Rectal smooth muscle tissue (tissue), 1 donor: ENCODE measurements around the gene FANCD2.
"Not testable (repeated sequence)": the region's sequence is repeated elsewhere in the genome, so short reads cannot be mapped to it uniquely, and the experiment has no call there.

Source experiments
- H3K27ac ChIP-seq: one replicate; pipeline ENCODE4 v1.7.0; 2013; ENCODE audit warnings: low read depth, low read length, inconsistent platforms
- H3K27me3 ChIP-seq: one replicate; pipeline ENCODE4 v1.7.0; 2013; ENCODE audit warnings: low read length; ENCODE audit not compliant: control insufficient read depth, insufficient read depth
- H3K36me3 ChIP-seq: one replicate; pipeline ENCODE4 v1.7.0; 2013; ENCODE audit warnings: low read length; ENCODE audit not compliant: control insufficient read depth, insufficient read depth
- H3K4me1 ChIP-seq: one replicate; pipeline ENCODE4 v1.7.0; 2013; ENCODE audit warnings: low read length; ENCODE audit not compliant: control insufficient read depth, insufficient read depth
- H3K4me3 ChIP-seq: one replicate; pipeline ENCODE4 v1.7.0; 2013; ENCODE audit warnings: low read length
- H3K9ac ChIP-seq: one replicate; pipeline ENCODE4 v1.7.0; 2013; ENCODE audit warnings: low read length

The FANCD2 gene

DNA sequence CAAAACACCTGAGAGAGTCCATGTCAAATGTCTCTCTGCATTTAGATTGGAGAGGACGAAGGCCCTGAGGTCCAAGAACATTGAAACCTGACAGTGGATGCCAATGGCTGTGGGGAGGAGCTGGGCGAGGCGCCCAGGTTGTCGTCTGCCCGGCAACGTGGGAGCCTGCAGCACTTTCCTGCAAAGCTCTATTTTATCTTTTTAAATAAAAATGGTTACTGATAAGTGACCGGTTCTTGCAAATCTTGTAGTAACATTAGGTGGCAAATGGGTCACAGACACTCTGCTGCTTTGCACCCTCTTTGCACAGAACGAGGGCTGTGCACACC, 19.5 kb upstream of the FANCD2 start:
- Histone ChIP-seq H3K36me3 (no peaks in the 10 kb centered on the region), H3K9ac (no peak overlapping the region), H3K27ac (no peak overlapping the region), H3K27me3 (no peaks in the 10 kb centered on the region), H3K4me3 (no peak overlapping the region), H3K4me1 (peaks cover 7% of the 10 kb centered on the region)

DNA sequence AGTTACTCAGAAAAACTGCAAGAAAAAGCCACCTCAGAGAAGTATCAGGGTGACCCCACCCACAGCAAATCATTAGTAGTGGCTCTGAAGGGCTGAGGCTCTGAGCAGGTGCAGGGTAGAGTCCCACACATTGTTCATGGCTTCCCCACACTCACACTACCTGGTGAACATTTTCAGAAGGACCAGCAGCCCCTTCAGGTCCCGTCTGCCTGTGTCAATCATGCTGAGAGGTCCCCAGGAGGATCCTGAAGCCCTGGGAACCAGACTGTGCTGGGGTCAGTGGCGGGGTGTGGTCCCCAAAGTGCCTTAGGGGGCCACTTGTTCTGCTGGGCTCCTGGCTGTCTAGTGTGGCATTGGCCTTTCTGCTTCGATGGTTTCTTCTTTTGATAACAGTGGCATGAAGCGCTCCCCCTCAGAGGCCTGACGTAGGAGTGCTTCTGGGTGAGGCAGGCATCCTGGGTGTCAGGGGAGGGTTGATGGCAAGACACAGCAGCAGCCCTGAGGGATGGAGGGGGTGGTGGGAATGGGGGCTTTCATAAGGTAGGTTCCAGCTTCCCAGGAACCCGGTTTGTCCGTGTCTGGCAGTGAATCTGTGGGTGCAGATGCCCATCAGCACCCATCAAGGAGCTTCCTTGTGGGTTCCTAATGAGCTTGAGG, 19.0 kb upstream of the FANCD2 start:
- Histone ChIP-seq H3K27ac (no peak overlapping the region), H3K9ac (no peak overlapping the region), H3K4me3 (no peak overlapping the region), H3K36me3 (no peaks in the 10 kb centered on the region), H3K27me3 (no peaks in the 10 kb centered on the region), H3K4me1 (peaks cover 7% of the 10 kb centered on the region)

DNA sequence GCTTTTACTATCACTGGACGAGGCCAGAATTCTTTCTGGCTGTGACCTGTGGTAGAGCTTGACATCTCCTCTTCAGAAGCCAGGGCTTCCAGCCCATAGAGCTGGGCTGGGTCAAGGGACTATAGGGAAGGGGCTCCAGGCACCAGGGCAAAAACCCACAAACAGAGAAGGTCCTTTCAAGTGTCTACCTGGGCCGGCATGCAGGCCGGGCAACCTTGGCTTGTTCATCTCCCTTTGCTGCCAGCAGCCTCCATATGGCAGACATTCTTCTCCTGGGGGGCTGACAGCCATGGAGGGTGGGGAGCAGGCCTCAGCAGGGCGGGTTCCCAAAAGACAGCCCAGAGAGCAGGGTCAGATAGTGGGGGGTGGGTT, 18.0 kb upstream of the FANCD2 start:
- peak overlapping the region; percentile 70 for H3K4me3 ChIP-seq
- not testable (repeated sequence) for H3K4me1 ChIP-seq, H3K27ac ChIP-seq, H3K36me3 ChIP-seq, H3K27me3 ChIP-seq, H3K9ac ChIP-seq

DNA sequence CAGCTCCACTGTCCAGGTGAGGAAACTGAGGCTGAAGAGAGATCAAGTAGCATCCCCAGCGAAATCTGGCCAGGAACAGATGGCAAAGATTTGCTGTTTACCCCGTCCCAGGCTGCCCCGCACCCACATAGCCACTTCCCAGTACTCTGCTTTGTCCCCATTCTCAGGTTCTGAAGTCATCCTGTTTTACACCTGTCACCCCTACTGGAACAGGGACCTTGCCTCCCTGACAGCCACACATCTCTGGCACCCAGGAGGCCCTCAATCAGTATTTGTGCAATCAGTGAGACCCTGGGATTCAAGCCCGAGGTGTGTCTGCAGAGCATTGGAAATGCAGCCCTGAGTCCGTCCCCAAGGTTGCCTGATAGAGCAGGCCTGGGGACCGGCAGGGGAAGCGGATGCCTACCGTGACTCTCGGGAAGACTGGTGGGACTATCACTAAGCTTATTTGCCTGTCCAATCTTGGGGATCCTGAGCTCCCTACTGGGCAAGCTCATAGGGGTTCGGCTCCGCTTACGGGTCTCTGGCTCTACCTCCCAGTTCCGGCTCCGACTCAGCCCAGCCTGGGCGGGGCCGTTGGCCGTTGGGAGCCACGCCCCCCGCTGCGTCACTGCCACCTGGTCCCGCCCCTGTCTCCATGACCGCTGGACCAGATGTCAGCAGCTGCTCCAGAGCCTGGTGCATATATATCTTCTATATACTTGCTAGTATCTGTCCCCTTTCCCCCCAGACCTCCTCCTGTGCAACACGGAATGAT, 17.5 kb upstream of the FANCD2 start:
- no peak overlapping the region for H3K27ac ChIP-seq
- peaks cover 7% of the 10 kb centered on the region for H3K4me1 ChIP-seq
- H3K36me3 ChIP-seq = no peaks in the 10 kb centered on the region
- peak overlapping the region; percentile 70 for H3K4me3 ChIP-seq
- H3K27me3 ChIP-seq = no peaks in the 10 kb centered on the region
- H3K9ac ChIP-seq = peak overlapping the region; percentile 13

DNA sequence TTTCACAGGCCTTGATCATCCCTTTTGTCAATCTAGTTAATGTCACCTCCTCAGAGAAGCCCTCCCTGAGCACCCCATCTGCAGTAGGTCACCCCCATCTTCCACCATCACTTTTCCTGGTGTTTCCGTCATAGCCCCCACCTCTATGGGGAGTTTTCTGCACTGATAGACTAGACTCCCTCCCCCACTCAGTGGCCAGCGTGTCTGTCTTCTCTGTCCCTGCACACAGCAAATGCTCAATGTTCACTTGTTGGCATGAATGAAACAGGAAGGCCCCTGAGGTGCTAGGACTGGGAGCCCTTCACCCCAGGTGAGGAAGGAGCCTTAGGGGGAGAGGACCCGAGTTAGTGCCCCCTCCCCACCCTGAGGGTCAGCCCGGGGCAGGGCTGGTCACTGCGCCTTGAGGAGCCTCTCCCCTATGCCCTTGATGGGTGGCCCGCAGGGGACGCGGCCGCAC, 15.8 kb upstream of the FANCD2 start:
- Histone ChIP-seq H3K4me1 (peaks cover 13% of the 10 kb centered on the region), H3K27ac (peak overlapping the region; percentile 70), H3K9ac (peak overlapping the region; percentile 16), H3K36me3 (no peaks in the 10 kb centered on the region), H3K4me3 (peak overlapping the region; percentile 87), H3K27me3 (no peaks in the 10 kb centered on the region)

DNA sequence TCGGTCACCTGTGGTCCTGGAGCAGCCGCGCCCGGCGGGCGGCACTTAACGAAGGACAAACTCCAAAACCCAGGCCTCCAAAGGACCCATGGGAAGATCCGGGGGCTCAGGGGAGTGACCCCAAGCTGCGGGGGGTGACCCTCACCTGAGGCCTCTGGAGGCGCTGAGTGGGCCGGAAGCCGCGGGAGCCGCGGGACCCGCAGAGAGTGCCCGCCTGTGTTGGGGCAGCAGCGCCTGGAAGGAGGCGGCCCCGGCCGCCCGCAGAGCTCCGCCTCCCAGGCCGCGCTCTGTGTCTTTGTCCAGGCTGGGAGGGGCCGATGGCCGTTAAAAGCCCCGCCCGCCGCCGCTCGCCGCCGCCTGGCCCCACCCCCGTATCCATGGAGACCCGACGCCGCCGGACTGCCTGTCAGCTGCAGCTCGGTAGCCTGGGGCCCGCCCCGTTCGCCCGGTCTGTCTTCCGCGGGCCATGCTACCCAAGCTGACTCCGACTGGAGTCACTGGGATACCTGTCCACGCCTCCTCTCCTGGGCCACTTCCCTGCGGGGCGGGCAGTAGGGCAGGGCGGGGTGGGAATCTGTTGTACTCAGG, 15.3 kb upstream of the FANCD2 start:
- Histone ChIP-seq H3K4me3 (peak overlapping the region; percentile 87), H3K4me1 (peaks cover 17% of the 10 kb centered on the region), H3K9ac (peak overlapping the region; percentile 16), H3K27me3 (no peaks in the 10 kb centered on the region), H3K27ac (peak overlapping the region; percentile 70), H3K36me3 (no peaks in the 10 kb centered on the region)

DNA sequence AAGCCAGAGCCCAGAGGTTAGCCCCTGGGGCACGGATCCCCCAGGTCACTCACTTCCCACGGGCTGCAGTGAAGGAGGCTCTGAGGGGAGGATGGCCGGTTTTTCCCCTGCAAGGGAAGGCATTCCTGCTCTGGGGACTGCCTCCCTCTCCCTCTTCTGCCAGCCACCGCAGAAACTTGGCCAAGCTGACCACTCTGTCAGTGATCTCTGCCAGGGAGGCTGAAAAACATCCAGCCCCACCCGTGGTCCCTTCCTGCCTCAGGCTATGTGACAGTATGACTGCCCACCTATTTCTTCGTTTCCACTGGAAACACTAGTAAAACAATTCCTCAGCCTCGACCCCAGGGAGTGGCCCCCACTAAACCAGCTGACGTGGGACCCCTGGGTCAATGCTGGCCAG, 14.6 kb upstream of the FANCD2 start:
- Histone ChIP-seq H3K36me3 (no peaks in the 10 kb centered on the region), H3K27me3 (no peaks in the 10 kb centered on the region), H3K27ac (peak overlapping the region; percentile 10), H3K4me3 (peak overlapping the region; percentile 14), H3K9ac (no peak overlapping the region), H3K4me1 (peaks cover 17% of the 10 kb centered on the region)

DNA sequence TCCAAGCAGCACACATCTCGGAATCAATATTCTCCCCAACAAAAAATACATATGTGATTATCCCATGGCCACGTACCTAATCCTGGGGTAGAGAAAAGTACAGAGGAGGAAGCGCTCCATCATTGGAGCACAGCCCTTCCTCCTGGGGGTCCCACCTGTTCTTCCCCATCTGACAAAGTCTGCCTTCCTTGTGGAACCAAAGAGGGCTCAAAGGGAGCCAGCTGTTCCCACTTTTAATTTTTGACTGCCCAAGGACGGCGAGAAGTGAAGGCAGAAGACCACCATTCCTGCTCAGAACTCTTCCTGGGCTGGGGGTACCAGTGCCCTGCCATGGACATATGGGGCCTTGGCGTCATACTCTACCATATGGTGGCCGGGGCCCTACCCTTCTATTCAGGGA, 14.1 kb upstream of the FANCD2 start:
- H3K4me1 ChIP-seq = peaks cover 17% of the 10 kb centered on the region
- H3K27me3 ChIP-seq = no peaks in the 10 kb centered on the region
- H3K27ac ChIP-seq = no peak overlapping the region
- no peak overlapping the region for H3K4me3 ChIP-seq
- H3K9ac ChIP-seq = no peak overlapping the region
- no peaks in the 10 kb centered on the region for H3K36me3 ChIP-seq

DNA sequence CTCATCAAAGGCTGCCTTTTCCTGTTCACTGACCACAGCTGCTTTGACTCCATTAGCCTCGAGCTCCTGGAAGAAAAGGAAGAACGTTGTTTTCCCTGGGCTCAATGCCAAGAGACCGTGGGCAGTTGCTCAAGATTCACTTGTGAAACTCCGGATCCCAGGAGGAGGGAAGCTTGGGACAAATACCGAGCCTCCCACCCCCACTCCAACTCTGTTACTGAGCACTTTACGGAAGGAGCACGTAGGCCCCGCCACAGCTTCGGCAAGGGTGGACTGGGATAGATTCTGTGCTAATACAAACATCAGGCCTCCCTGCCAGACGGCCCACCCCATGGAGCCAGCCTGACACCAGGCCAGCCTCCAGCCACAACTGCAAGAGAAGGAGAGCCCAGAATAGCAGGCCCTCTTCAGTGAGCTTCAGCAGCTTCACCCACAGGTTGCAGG, 10.8 kb upstream of the FANCD2 start:
- Histone ChIP-seq H3K27ac (peak overlapping the region; percentile 87), H3K27me3 (no peaks in the 10 kb centered on the region), H3K9ac (no peak overlapping the region)

DNA sequence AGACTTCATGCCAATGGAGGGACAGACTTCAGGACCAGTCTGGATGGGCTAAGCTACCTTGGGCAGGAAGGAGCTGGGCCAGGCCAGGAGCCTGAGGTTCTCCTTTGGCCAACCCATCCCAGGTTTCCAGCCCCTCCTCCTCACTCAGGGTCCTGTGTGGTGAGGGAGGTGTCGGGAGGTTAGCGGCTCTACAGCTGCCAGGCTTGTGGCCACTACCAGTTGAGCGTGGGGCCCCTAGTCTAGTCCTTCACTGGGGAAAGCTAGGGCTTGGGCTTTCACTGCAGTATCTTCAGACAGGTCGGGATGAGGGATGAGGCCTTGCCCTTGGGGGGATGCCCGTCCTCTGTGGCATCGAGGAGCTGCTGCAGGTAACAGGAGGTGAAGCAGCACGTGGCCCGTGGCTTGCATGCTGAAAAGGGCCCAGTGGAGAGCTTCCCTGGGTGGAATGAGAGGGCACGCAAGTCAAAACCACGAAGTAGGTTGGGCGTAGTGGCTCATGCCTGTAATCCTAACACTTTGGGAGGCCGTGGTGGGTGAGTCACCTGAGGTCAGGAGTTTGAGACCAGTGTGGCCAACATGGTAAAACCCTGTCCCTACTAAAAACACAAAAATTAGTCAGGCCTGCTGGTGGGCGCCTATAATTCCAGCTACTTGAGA, 8.5 kb upstream of the FANCD2 start:
- peaks cover 9% of the 10 kb centered on the region for H3K4me1 ChIP-seq
- no peaks in the 10 kb centered on the region for H3K27me3 ChIP-seq
- H3K4me3 ChIP-seq = no peak overlapping the region
- H3K27ac ChIP-seq = no peak overlapping the region
- no peak overlapping the region for H3K9ac ChIP-seq
- peaks cover 7% of the 10 kb centered on the region for H3K36me3 ChIP-seq

More for the DNA sequence above, 10.8 kb upstream of the FANCD2 start:
- no peaks in the 10 kb centered on the region for H3K36me3 ChIP-seq
- peaks cover 15% of the 10 kb centered on the region for H3K4me1 ChIP-seq
- H3K4me3 ChIP-seq = peak overlapping the region; percentile 23

DNA sequence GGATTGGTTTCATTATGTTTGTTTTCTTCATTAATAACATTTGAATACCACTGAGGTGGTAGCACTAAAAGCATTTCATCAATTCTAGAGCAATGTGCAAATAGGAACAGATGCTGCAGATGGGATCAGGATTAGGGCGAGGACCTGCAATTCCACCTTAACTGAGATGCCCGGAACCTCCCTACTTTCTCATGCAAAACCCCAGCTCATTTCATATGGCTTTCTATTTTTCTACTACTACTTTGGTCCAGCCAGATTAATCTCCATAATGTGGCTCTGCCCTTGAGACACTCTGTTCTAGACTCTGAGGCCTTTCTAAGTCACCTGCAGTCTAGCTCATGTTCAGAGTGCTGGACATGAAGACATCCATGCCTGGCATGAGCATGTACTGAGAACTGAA, 7.4 kb upstream of the FANCD2 start:
- not testable (repeated sequence) for H3K27me3 ChIP-seq, H3K4me3 ChIP-seq, H3K27ac ChIP-seq, H3K4me1 ChIP-seq, H3K9ac ChIP-seq
- H3K36me3 ChIP-seq = peaks cover 13% of the 10 kb centered on the region

DNA sequence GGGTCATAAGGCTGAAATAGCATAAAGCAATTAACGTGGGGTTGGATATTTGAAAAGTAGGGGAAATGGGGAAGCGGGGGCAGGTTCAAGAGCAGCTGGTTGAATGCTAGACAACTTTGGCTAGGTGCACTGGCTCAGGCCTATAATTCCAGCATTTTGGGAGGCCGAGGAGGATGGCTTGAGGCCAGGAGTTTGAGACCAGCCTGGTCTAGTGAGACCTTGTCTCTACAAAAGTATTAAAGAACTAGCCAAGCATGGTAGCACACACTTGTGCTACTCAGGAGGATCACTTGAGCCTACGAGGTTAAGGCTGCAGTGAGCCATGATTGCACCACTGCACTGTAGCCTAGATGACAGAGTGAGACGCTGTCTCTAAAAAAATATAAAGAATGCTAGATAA, 6.9 kb upstream of the FANCD2 start:
- Histone ChIP-seq H3K36me3 (peaks cover 13% of the 10 kb centered on the region), H3K9ac (no peak overlapping the region), H3K4me1 (peaks cover 9% of the 10 kb centered on the region), H3K27ac (no peak overlapping the region), H3K27me3 (no peaks in the 10 kb centered on the region), H3K4me3 (no peak overlapping the region)
